CD14-positive monocyte (primary cell): ENCODE measurements around the gene KRT86. TPM values are rescaled to one million over a fixed set of nuclear protein-coding genes. Genes with fewer than 3 reads are reported as not detected.

Experiments used
- DNase-seq, 3 donors: peaks; one replicate each; pipeline ENCODE4 v3.0.0-alpha.2; 2011 to 2022
- H2AFZ ChIP-seq: 2 replicates; pipeline ENCODE4 v1.6.0; 2012; ENCODE audit warnings: mild to moderate bottlenecking, low read depth, low read length, inconsistent platforms; ENCODE audit not compliant: insufficient read depth, poor library complexity, severe bottlenecking
- H3K27ac ChIP-seq, 2 donors: 1 replicate in 1 of 2; 2 replicates in 1 of 2; pipeline ENCODE4 v1.5.1; 2012 to 2013; ENCODE audit warnings: low read length in 2 of 2, control low read depth in 1 of 2, inconsistent platforms in 1 of 2, low read depth in 1 of 2, mild to moderate bottlenecking in 1 of 2
- H3K27me3 ChIP-seq, 2 donors: one replicate each; pipeline versions ENCODE4 v1.6.0 to v1.6.1; 2011 to 2013; ENCODE audit warnings: low read length in 2 of 2; ENCODE audit not compliant: control insufficient read depth in 2 of 2, insufficient read depth in 2 of 2
- H3K36me3 ChIP-seq, 2 donors: replicated peaks in 1 of 2; 1 replicate in 1 of 2; 2 replicates in 1 of 2; pipeline versions ENCODE4 v1.5.1 to v1.6.1; 2012 to 2013; ENCODE audit warnings: low read length in 2 of 2, control low read depth in 1 of 2, inconsistent platforms in 1 of 2, mild to moderate bottlenecking in 1 of 2; ENCODE audit not compliant: insufficient read depth in 2 of 2, control insufficient read depth in 1 of 2
- H3K4me1 ChIP-seq, 2 donors: 1 replicate in 1 of 2; 2 replicates in 1 of 2; pipeline versions ENCODE4 v1.5.1 to v1.6.1; 2012 to 2013; ENCODE audit warnings: low read length in 2 of 2, control low read depth in 1 of 2, inconsistent platforms in 1 of 2, mild to moderate bottlenecking in 1 of 2, moderate library complexity in 1 of 2; ENCODE audit not compliant: insufficient read depth in 2 of 2, control insufficient read depth in 1 of 2
- H3K4me2 ChIP-seq: replicated peaks from 2 replicates; pipeline ENCODE3; 2012; ENCODE audit warnings: low read length, moderate library complexity, mild to moderate bottlenecking; ENCODE audit not compliant: poor library complexity, severe bottlenecking; ENCODE audit errors: extremely low read depth
- H3K4me3 ChIP-seq, 3 experiments: fragments of 200-600 bp in 1 of 3; sonication (generic) in 1 of 3; replicated peaks in 1 of 3; 1 replicate in 2 of 3; 2 replicates in 1 of 3; pipeline ENCODE4 v1.5.1; 2011 to 2013; ENCODE audit warnings: low read length in 3 of 3, mild to moderate bottlenecking in 3 of 3, control low read depth in 2 of 3, low read depth in 2 of 3, inconsistent platforms in 1 of 3, moderate library complexity in 1 of 3
- H3K79me2 ChIP-seq: 2 replicates; pipeline ENCODE4 v1.6.0; 2012; ENCODE audit warnings: mild to moderate bottlenecking, control low read depth, inconsistent platforms, low read length, moderate library complexity; ENCODE audit not compliant: insufficient read depth
- H3K9ac ChIP-seq: 2 replicates; pipeline ENCODE4 v1.6.0; 2017; ENCODE audit warnings: low read length, mild to moderate bottlenecking; ENCODE audit not compliant: insufficient read depth, poor library complexity, severe bottlenecking
- H3K9me3 ChIP-seq, 2 donors: replicated peaks in 1 of 2; 1 replicate in 1 of 2; 2 replicates in 1 of 2; pipeline versions ENCODE4 v1.5.1 to v1.6.1; 2012 to 2013; ENCODE audit warnings: low read length in 2 of 2, control low read depth in 1 of 2; ENCODE audit not compliant: control insufficient read depth in 1 of 2, insufficient read depth in 1 of 2
- H4K20me1 ChIP-seq: 2 replicates; pipeline ENCODE4 v1.6.0; 2012; ENCODE audit warnings: mild to moderate bottlenecking, low read length, control low read depth, moderate library complexity; ENCODE audit not compliant: insufficient read depth
- H3K27ac Mint-ChIP-seq, 7 donors: one replicate each; pipeline ENCODE4 v1.8.0; 2020; ENCODE audit warnings: mild to moderate bottlenecking in 7 of 7, mixed read lengths in 7 of 7, moderate library complexity in 6 of 7, inconsistent platforms in 2 of 7
- H3K27me3 Mint-ChIP-seq, 3 donors: one replicate each; pipeline ENCODE4 v1.8.0; 2021 to 2022; ENCODE audit warnings: low read depth in 3 of 3, mild to moderate bottlenecking in 3 of 3, mixed read lengths in 3 of 3, moderate library complexity in 3 of 3, inconsistent platforms in 1 of 3
- H3K36me3 Mint-ChIP-seq, 2 donors: one replicate each; pipeline ENCODE4 v1.8.0; 2020; ENCODE audit warnings: mixed read lengths in 2 of 2, inconsistent platforms in 1 of 2, mild to moderate bottlenecking in 1 of 2
- H3K4me1 Mint-ChIP-seq: one replicate; pipeline ENCODE4 v1.8.0; 2020; ENCODE audit warnings: mild to moderate bottlenecking, mixed read lengths
- H3K4me3 Mint-ChIP-seq, 2 donors: one replicate each; pipeline ENCODE4 v1.8.0; 2020; ENCODE audit warnings: mild to moderate bottlenecking in 2 of 2, mixed read lengths in 2 of 2, moderate library complexity in 1 of 2
- H3K9me3 Mint-ChIP-seq, 7 donors: one replicate each; pipeline ENCODE4 v1.8.0; 2020 to 2022; ENCODE audit warnings: mixed read lengths in 7 of 7, mild to moderate bottlenecking in 6 of 7, moderate library complexity in 6 of 7, inconsistent platforms in 2 of 7
- CTCF ChIP-seq: fragments of 200-600 bp; IDR thresholded peaks from one replicate; pipeline ENCODE4 v1.8.0; 2022; ENCODE audit warnings: antibody characterized with exemption, mild to moderate bottlenecking
- WGBS: methylation state at CpG from one replicate; pipeline ENCODE4 v1.1.5; 2013; ENCODE audit warnings: missing lambda C conversion rate; ENCODE audit not compliant: insufficient coverage; 5-methylcytosine and 5-hydroxymethylcytosine counted together
- intact Hi-C, 2 donors: fragments of 100-400 bp; cut with micrococcal nuclease; formaldehyde crosslinking; loops; one replicate each; pipeline versions ENCODE4 v1.15.0 to v1.15.1; 2023
- polyA plus RNA-seq, 3 donors: library from polyadenylated mRNA; depleted of rRNA in 1 of 3; unstranded in 2 of 3; stranded (reverse) in 1 of 3; fragments of 300-500 nt in 2 of 3; fragments of >200 nt in 1 of 3; fragmentation: Illumina TruSeq in 2 of 3; gene quantifications; 1 replicate in 2 of 3; 2 replicates in 1 of 3; pipeline ENCODE4 v1.2.3, GENCODE V29; 2012 to 2021

Gene KRT86
- polyA plus RNA-seq, 3 donors = not detected

GRCh38 chr12:52234223-52234810 is 40.1 kb upstream of the KRT86 start:
- Histone ChIP-seq H3K79me2 (no peaks in the 10 kb centered on the region), H3K9me3 (no peaks in the 10 kb centered on the region), H2AFZ (no peak overlapping the region), H3K36me3 (no peaks in the 10 kb centered on the region), H4K20me1 (no peaks in the 10 kb centered on the region), H3K27me3 (peaks cover 11 to 47% of the 10 kb centered on the region in 2 donors), H3K9ac (no peak overlapping the region), H3K4me1 (peaks cover 14 to 42% of the 10 kb centered on the region in 2 donors), H3K27ac (no peak overlapping the region), H3K4me2 (no peak overlapping the region), H3K4me3 (no peak overlapping the region)
- H3K9me3 Mint-ChIP-seq = peaks cover 0 to 16% (median 6%) of the 10 kb centered on the region in 7 donors
- TF ChIP-seq CTCF = no peak
- H3K27ac Mint-ChIP-seq = peak overlapping the region in 1 of 7 donors; percentile 36
- H3K4me1 Mint-ChIP-seq = peaks cover 59% of the 10 kb centered on the region
- peak overlapping the region in 1 of 2 donors; percentile 70 for H3K4me3 Mint-ChIP-seq
- peaks cover 10 to 15% of the 10 kb centered on the region in 2 donors for H3K36me3 Mint-ChIP-seq
- DNase-seq = peak in 2 of 3 donors; percentile 22 to 30
- 55% methylated on average over 5 of the region's 10 CpGs for WGBS
- intact Hi-C loops = no loop called here
- peaks cover 47 to 57% (median 55%) of the 10 kb centered on the region in 3 donors for H3K27me3 Mint-ChIP-seq

DNA sequence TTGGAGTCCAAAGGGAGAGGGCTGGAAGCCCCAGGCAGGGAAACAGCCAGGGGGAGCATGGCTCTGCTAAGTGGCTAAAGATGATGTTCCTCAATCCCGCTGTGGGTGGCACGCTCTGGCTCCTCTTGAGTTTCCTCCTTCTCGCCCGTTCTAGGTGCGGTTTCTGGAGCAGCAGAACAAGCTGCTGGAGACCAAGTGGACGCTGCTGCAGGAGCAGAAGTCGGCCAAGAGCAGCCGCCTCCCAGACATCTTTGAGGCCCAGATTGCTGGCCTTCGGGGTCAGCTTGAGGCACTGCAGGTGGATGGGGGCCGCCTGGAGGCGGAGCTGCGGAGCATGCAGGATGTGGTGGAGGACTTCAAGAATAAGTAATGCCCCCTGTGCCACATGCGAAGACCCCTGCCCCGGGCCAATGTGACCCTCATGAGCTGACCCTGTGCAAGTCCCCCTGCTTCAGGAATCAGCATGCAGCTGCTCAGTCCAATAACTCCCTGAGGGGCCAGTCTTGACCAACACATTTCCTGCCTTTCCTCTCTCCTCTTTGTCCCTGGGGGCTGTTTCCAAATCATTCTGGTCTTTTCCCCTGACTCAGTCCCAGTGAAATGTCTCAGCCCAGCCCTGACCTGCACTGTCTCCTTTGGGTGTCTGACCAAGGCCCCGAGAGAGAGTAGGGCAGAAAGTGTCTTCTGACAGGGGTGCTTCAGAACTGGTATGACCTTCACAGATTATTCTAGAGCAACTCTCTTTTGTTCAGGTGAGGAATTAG is 39.3 kb upstream of the KRT86 start:
- Mint-ChIP-seq H3K27ac (no peak overlapping the region), H3K27me3 (peaks cover 43 to 56% (median 55%) of the 10 kb centered on the region in 3 donors), H3K9me3 (peaks cover 0 to 16% (median 6%) of the 10 kb centered on the region in 7 donors), H3K4me3 (peak overlapping the region in 1 of 2 donors; percentile 70), H3K36me3 (peaks cover 10 to 13% of the 10 kb centered on the region in 2 donors), H3K4me1 (peaks cover 52% of the 10 kb centered on the region)
- intact Hi-C loops = no loop called here
- Histone ChIP-seq H4K20me1 (no peaks in the 10 kb centered on the region), H3K27ac (no peak overlapping the region), H3K79me2 (no peaks in the 10 kb centered on the region), H2AFZ (no peak overlapping the region), H3K9me3 (no peaks in the 10 kb centered on the region), H3K4me2 (no peak overlapping the region), H3K9ac (no peak overlapping the region), H3K27me3 (peaks cover 11 to 47% of the 10 kb centered on the region in 2 donors), H3K4me3 (no peak overlapping the region), H3K36me3 (no peaks in the 10 kb centered on the region), H3K4me1 (peaks cover 14 to 42% of the 10 kb centered on the region in 2 donors)
- WGBS = 91% methylated on average over 14 of the region's 15 CpGs
- no peak for DNase-seq
- TF ChIP-seq CTCF = no peak
